HTERT RPE-1 (cell line): ENCODE measurements around the gene RXRB.

Experiments
- in situ Hi-C: fragments of 300-500 bp; cut with MboI; formaldehyde crosslinking; loops from 4 replicates; pipeline ENCODE4 v1.14.3; 2020; ENCODE audit warnings: low sequenced_read_pairs

RXRB gene

GRCh38 chr6:33198159-33198852 lies 2.2 kb downstream of the RXRB start:
- in situ Hi-C loops, result no loop called here

GRCh38 chr6:33197431-33198048 lies 2.9 kb downstream of the RXRB start:
- in situ Hi-C loops, result no loop called here

- in situ Hi-C loops, result no loop called here
Observed at GRCh38 chr6:33195304-33196165, 4.9 kb downstream of the RXRB start.

- in situ Hi-C loops, result no loop called here
Observed at GRCh38 chr6:33194431-33194979, 6.0 kb downstream of the RXRB start.

- in situ Hi-C loops, result no loop called here
Observed at GRCh38 chr6:33193619-33194018, 6.8 kb downstream of the RXRB start.

GRCh38 chr6:33192671-33193602 lies 7.5 kb downstream of the RXRB start:
- in situ Hi-C loops, result no loop called here

- in situ Hi-C loops, result no loop called here
Observed at GRCh38 chr6:33192105-33192646, 8.3 kb downstream of the RXRB start, which contains the start of gene COL11A2. Gene COL11A2 (minus strand): TSS chr6:33192467. CDS start chr6:33192240, 227 bp downstream.

GRCh38 chr6:33191383-33192104 lies 8.9 kb downstream of the RXRB start:
- in situ Hi-C loops, result no loop called here

GRCh38 chr6:33190504-33191107 lies 9.9 kb downstream of the RXRB start:
- in situ Hi-C loops, result no loop called here

GRCh38 chr6:33189625-33190448 lies 10.6 kb downstream of the RXRB start:
- in situ Hi-C loops, result no loop called here

- in situ Hi-C loops, result no loop called here
Observed at GRCh38 chr6:33189164-33189563, 11.3 kb downstream of the RXRB start.

- in situ Hi-C loops, result no loop called here
Observed at GRCh38 chr6:33187809-33188208, 12.7 kb downstream of the RXRB start.

- in situ Hi-C loops, result no loop called here
Observed at GRCh38 chr6:33185654-33186187, 14.7 kb downstream of the RXRB start.

GRCh38 chr6:33185190-33185589 lies 15.3 kb downstream of the RXRB start:
- in situ Hi-C loops, result no loop called here

GRCh38 chr6:33183071-33183683 lies 17.3 kb downstream of the RXRB start:
- in situ Hi-C loops, result no loop called here

- in situ Hi-C loops, result no loop called here
Observed at GRCh38 chr6:33181141-33181540, 19.3 kb downstream of the RXRB start.

- in situ Hi-C loops, result no loop called here
Observed at GRCh38 chr6:33178755-33179475, 21.6 kb downstream of the RXRB start.
